ENCODE results near the gene TUT1. TPM values are rescaled to one million over a fixed set of nuclear protein-coding genes. Genes with fewer than 3 reads are reported as not detected.
A peak's percentile ranks its signal among the peaks of the same experiment; 100 is the strongest.

The TUT1 gene
- polyA plus RNA-seq, 3 donors from 2014 or later: 7.3 to 16.2 (median 12.5) TPM

DNA sequence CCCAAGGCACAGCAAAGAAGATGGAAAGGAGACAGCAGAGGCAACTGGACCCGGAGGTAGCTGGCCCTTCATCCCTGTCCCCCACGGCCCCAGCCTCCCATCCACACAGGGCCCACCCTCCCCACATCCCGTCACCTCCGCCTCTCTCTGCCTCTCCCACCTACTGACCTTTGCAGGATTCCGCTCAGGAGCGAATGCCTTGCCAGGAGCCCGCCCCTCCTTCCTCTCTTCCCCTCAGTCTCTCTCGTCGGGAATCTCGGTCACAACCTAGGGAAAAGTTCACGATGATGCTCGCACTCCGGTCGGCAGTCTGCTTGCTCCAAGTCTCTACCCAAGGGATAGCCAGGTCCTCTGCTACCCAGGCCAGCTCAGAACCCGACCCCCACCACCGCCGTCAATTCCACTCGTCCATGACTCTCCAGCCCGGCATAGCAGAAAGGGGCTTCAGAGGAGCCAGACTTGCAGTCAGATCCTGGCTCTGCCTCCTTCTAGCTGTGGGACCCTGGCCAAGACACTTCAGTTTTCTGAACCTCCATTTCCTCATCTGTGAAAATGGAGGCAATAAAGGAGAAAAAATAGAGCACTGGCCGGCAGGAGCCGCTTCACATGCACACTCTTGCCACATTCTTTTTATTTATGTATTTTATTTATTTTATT is 54.9 kb downstream of the TUT1 start:
- Mint-ChIP-seq H3K27me3 (ENCODE audit: low read depth in 3 of 3) (peaks cover 2 to 6% (median 3%) of the 10 kb centered on the region in 3 donors), H3K4me1 (peaks cover 49 to 69% of the 10 kb centered on the region in 2 donors), H3K4me3 (no peak overlapping the region), H3K36me3 (peaks cover 3 to 28% (median 17%) of the 10 kb centered on the region in 3 donors), H3K9me3 (no peaks in the 10 kb centered on the region), H3K27ac (peak overlapping the region in 4 of 6 donors; percentile 35 to 74 (median 44))
- DNase-seq: no peak

DNA sequence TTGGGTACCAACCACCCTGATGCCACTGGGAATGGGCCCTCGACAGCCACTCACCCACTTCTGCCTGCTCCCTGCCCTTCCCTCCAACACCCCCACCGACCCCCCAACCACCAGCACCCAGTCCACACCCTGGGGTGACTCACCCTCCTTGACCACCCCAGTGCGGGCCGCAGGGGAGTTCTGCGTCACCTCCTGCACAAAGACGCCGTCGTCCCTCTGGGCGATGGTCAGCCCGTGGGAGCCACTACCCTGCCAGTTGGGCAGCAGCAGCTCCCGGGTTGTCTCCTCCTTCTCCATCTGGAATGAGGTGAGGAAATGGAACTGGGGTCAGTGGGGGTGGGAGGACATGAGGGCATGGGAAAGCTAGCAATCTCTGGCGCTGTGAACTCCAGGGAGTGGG is 55.5 kb downstream of the TUT1 start:
- H3K4me1 Mint-ChIP-seq: peaks cover 45 to 69% of the 10 kb centered on the region in 2 donors
- no peaks in the 10 kb centered on the region for H3K9me3 Mint-ChIP-seq
- H3K4me3 Mint-ChIP-seq: no peak overlapping the region
- DNase-seq: no peak
- peaks cover 3 to 34% (median 22%) of the 10 kb centered on the region in 3 donors for H3K36me3 Mint-ChIP-seq
- peaks cover under 1 to 6% (median 3%) of the 10 kb centered on the region in 3 donors for H3K27me3 Mint-ChIP-seq (ENCODE audit: low read depth in 3 of 3)
- H3K27ac Mint-ChIP-seq: peak overlapping the region in 1 of 6 donors; percentile 74

DNA sequence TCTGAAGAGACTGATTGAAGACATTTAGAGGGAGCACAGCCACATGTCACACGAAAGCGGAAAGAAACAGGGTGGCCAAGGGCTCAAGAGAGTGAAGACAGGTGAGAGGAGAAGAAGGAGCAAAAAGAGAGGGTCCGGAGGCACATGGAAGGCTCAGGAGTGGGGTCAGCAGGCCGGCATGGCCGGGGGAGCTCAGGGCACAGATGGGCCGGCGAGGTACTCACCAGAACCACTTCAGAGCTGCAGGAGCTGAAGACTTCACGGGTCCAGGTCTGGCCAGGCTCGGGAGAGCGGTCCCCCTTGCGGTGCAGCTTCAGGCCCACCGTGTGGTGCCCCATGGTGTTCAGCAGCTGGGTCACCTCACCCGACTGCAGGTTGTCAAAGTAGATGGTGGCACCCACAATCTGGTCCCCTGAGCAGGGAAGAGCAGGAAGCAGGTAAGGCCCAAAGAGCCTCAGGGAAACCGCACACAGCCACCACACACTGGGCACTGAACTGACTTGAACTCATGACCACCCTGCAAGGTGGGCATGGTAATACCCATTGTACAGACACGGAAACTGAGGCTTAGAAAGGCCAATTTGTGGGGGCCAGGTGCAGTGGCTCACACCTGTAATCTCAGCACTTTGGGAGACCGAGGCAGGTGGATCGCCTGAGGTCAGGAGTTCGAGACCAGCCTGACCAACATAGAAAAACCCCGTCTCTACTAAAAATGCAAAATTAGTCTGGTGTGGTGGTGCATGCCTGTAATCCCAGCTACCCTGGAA is 56.4 kb downstream of the TUT1 start:
- peaks cover 41 to 69% of the 10 kb centered on the region in 2 donors for H3K4me1 Mint-ChIP-seq
- DNase-seq: no peak
- H3K27me3 Mint-ChIP-seq (ENCODE audit: low read depth in 3 of 3): peaks cover 3 to 6% (median 3%) of the 10 kb centered on the region in 3 donors
- no peaks in the 10 kb centered on the region for H3K9me3 Mint-ChIP-seq
- H3K27ac Mint-ChIP-seq: peak overlapping the region in 4 of 6 donors; percentile 2 to 74 (median 70)
- H3K36me3 Mint-ChIP-seq: peaks cover 3 to 41% (median 22%) of the 10 kb centered on the region in 3 donors
- H3K4me3 Mint-ChIP-seq: no peak overlapping the region

DNA sequence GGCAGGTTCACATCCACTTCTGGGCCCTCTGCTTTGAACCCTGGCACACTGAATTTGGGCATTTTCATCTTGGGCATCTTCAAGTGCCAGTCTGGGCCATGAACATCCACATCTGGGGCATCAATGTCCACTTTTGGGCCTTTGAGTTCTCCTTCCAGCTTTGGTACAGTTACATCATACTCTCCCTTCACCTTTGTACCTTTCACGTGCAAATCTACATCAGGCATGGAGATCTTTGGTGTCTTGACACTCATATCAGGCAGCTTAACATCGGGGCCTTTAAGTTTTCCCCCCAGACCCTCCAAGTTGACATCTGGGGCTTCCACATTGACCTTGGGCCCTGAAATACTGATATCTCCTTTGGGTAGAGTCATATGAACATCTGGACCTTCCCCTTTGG is 59.2 kb downstream of the TUT1 start:
- no peak for DNase-seq
- Mint-ChIP-seq H3K36me3 (peaks cover 11 to 69% (median 41%) of the 10 kb centered on the region in 3 donors), H3K9me3 (no peaks in the 10 kb centered on the region), H3K27me3 (ENCODE audit: low read depth in 3 of 3) (peaks cover 0 to 6% (median 3%) of the 10 kb centered on the region in 3 donors), H3K4me3 (no peak overlapping the region), H3K27ac (peak overlapping the region in 5 of 6 donors; percentile 18 to 69 (median 54)), H3K4me1 (peaks cover 33 to 73% of the 10 kb centered on the region in 2 donors)

Other genes starting within 250 kb of the TUT1 start
- not detected for gene SCGB1A1, start 172.5 kb downstream of the TUT1 start, polyA plus RNA-seq
- 100 to 1,000 TPM in 1 of 3 donors, 10 to 100 TPM in 2; 45.0 to 217 (median 57.2) TPM for gene AHNAK, start 44.7 kb downstream of the TUT1 start, polyA plus RNA-seq
- 100 to 1,000 TPM; 628 to 849 (median 821) TPM for gene EEF1G, start 17.6 kb downstream of the TUT1 start, polyA plus RNA-seq
- 10 to 100 TPM in 2 of 3 donors, 1 to 10 TPM in 1; 9.7 to 48.4 (median 22.4) TPM for gene MTA2, start 10.3 kb upstream of the TUT1 start, polyA plus RNA-seq
- 10 to 100 TPM; 15.9 to 25.8 (median 17.9) TPM for gene EML3, start 21.3 kb upstream of the TUT1 start, polyA plus RNA-seq
- 1 to 10 TPM in 2 of 3 donors, under 1 TPM in 1; 0.17 to 2.1 (median 1.6) TPM for gene ROM1, start 21.7 kb upstream of the TUT1 start, polyA plus RNA-seq
- gene B3GAT3, start 30.5 kb upstream of the TUT1 start, polyA plus RNA-seq: 10 to 100 TPM; 35.5 to 54.1 (median 49.7) TPM
- 100 to 1,000 TPM; 135 to 246 (median 167) TPM for gene GANAB, start 55.1 kb upstream of the TUT1 start, polyA plus RNA-seq
- 10 to 100 TPM; 19.1 to 43.9 (median 22.4) TPM for gene INTS5, start 61.8 kb upstream of the TUT1 start, polyA plus RNA-seq
- 100 to 1,000 TPM; 125 to 152 (median 136) TPM for gene C11orf98, start 73.7 kb upstream of the TUT1 start, polyA plus RNA-seq
- 1 to 10 TPM in 2 of 3 donors, not detected in 1; 2.1 to 4.4 TPM for gene CSKMT, start 73.8 kb upstream of the TUT1 start, polyA plus RNA-seq
- 10 to 100 TPM; 13.9 to 18.0 (median 14.0) TPM for gene UQCC3, start 80.2 kb upstream of the TUT1 start, polyA plus RNA-seq
- gene LBHD1, start 80.7 kb upstream of the TUT1 start, polyA plus RNA-seq: 10 to 100 TPM in 1 of 3 donors, 1 to 10 TPM in 2; 6.3 to 11.4 (median 6.5) TPM
- 100 to 1,000 TPM in 2 of 3 donors, 10 to 100 TPM in 1; 93.1 to 152 (median 152) TPM for gene UBXN1, start 87.5 kb upstream of the TUT1 start, polyA plus RNA-seq
- not detected for gene LRRN4CL, start 98.0 kb upstream of the TUT1 start, polyA plus RNA-seq
- gene BSCL2, start 115.9 kb upstream of the TUT1 start, polyA plus RNA-seq: 10 to 100 TPM; 52.5 to 54.1 (median 53.6) TPM
- gene GNG3, start 116.2 kb upstream of the TUT1 start, polyA plus RNA-seq: not detected
- 1 to 10 TPM in 2 of 3 donors, under 1 TPM in 1; 0.97 to 4.8 (median 1.1) TPM for gene HNRNPUL2, start 135.9 kb upstream of the TUT1 start, polyA plus RNA-seq
- gene TTC9C, start 137.0 kb upstream of the TUT1 start, polyA plus RNA-seq: 10 to 100 TPM; 11.2 to 19.0 (median 14.5) TPM
- gene ZBTB3, start 162.6 kb upstream of the TUT1 start, polyA plus RNA-seq: 10 to 100 TPM in 1 of 3 donors, 1 to 10 TPM in 2; 4.1 to 14.2 (median 5.5) TPM
- gene POLR2G, start 170.1 kb upstream of the TUT1 start, polyA plus RNA-seq: 100 to 1,000 TPM; 397 to 564 (median 472) TPM
- 1 to 10 TPM; 3.8 to 9.6 (median 7.3) TPM for gene TAF6L, start 179.9 kb upstream of the TUT1 start, polyA plus RNA-seq
- gene TMEM179B, start 195.9 kb upstream of the TUT1 start, polyA plus RNA-seq: 100 to 1,000 TPM; 162 to 290 (median 174) TPM
- gene TMEM223, start 200.5 kb upstream of the TUT1 start, polyA plus RNA-seq: 10 to 100 TPM; 47.9 to 69.7 (median 63.2) TPM
- 10 to 100 TPM; 42.9 to 73.3 (median 66.0) TPM for gene NXF1, start 213.9 kb upstream of the TUT1 start, polyA plus RNA-seq
- gene STX5, start 240.5 kb upstream of the TUT1 start, polyA plus RNA-seq: 10 to 100 TPM; 46.9 to 47.7 (median 47.6) TPM
- 1 to 10 TPM in 2 of 3 donors, not detected in 1; 2.0 to 3.1 TPM for gene TEX54, start 241.3 kb upstream of the TUT1 start, polyA plus RNA-seq
- 10 to 100 TPM; 28.8 to 39.0 (median 31.9) TPM for gene WDR74, start 248.1 kb upstream of the TUT1 start, polyA plus RNA-seq

Measured in immature natural killer cell (primary cell).